Islet of Langerhans (tissue), 1 donor: ENCODE measurements around the gene SCML1.
A peak's percentile ranks its signal among the peaks of the same experiment; 100 is the strongest.

ENCODE experiments used
- FAIRE-seq: peaks from one replicate; lab custom pipeline; 2011; peaks lifted over from hg19 to GRCh38; lab: Jason Lieb, UNC

SCML1 gene

DNA sequence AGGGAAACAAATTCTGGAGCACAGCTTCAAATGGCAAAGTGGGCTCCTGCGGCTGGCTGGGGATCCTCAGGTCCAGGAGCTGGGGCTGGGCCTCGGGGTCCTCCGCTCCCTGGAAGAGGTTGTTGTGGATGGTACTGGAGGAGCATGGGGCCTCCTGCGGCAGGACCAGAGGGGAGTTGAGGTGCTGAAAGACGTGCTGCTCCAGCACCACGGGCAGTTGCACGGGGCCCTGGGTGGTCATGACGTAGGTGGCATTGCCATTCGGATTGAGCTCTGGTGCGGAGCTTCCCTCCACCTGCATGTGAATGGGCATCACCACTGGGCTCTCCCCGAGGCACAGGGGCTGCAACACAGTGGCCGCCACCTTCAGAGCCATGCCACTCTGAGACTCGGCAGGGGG lies 64.1 kb downstream of the SCML1 start:
- no peak for FAIRE-seq

DNA sequence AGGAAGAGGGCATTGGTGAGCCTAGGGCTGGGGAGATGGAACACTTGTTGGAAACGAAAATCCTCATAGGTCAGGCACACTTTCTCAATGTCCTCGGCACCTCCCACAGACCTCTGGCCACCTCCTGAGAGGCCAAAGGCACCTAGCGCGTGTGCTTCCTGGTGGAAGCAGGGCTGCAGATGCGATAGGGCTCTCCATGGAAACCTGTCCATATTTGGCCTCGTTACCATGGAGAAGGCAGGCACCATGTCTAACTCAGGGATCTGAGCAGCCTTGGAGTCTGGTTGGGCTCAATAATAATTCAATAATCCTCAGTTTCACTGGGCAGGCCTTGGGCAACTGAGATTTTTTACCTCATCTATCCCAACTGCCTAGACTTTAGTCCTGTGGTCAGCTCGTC lies 65.5 kb downstream of the SCML1 start:
- FAIRE-seq, result peak; percentile 96

DNA sequence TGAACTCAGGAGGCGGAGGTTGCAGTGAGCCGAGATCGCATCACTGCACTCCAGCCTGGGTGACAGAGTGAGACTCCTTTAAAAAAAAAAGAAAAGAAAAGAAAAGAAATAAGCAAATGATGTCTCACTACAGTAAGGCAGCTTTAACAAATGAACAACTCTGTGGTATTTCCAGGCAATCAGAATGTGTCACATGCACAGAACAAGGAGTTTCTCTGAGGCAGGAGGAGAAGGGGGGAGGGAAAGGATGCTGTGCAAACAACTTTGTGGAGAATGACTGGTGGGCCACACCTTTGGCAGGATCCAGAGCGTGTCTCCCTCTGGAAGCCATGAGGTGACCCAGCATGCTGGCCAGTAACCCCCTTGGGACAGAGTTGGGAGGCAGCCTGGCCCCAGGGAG lies 66.2 kb downstream of the SCML1 start:
- FAIRE-seq, result no peak
